ENCODE data around the gene ICA1L.

ICA1L gene

GRCh38 chr2:202760848-202761247 lies 110.7 kb downstream of the ICA1L start:
- H3K4me1 ChIP-seq (ENCODE audit: insufficient read depth, low read length, severe bottlenecking), result no peaks in the 10 kb centered on the region
- H3K36me3 ChIP-seq (ENCODE audit: insufficient read depth, low read length), result peaks cover 49% of the 10 kb centered on the region
- H3K79me2 ChIP-seq (ENCODE audit: insufficient read depth, low read length), result no peaks in the 10 kb centered on the region
- no peak overlapping the region for H3K27ac ChIP-seq (ENCODE audit: low read depth, low read length, poor library complexity, severe bottlenecking)
- no peak overlapping the region for H3K4me2 ChIP-seq (ENCODE audit: low read length)
- H3F3A ChIP-seq (ENCODE audit: insufficient read depth, low read length), result no peaks in the 10 kb centered on the region
- no peaks in the 10 kb centered on the region for H4K20me1 ChIP-seq (ENCODE audit: insufficient read depth, low read length)
- no peak overlapping the region for H3K4me3 ChIP-seq (ENCODE audit: low read depth, low read length, poor library complexity, severe bottlenecking)
- no peaks in the 10 kb centered on the region for H3K27me3 ChIP-seq (ENCODE audit: insufficient read depth, low read length)
- H3K9ac ChIP-seq (ENCODE audit: low read length), result no peak overlapping the region
- H3K9me3 ChIP-seq (ENCODE audit: low read length), result no peaks in the 10 kb centered on the region
- no peak for TF ChIP-seq EZH2 (IDR thresholded peaks at IDR 0.05; ENCODE audit: borderline replicate concordance, low read length)
- TF ChIP-seq, protein P1, sequence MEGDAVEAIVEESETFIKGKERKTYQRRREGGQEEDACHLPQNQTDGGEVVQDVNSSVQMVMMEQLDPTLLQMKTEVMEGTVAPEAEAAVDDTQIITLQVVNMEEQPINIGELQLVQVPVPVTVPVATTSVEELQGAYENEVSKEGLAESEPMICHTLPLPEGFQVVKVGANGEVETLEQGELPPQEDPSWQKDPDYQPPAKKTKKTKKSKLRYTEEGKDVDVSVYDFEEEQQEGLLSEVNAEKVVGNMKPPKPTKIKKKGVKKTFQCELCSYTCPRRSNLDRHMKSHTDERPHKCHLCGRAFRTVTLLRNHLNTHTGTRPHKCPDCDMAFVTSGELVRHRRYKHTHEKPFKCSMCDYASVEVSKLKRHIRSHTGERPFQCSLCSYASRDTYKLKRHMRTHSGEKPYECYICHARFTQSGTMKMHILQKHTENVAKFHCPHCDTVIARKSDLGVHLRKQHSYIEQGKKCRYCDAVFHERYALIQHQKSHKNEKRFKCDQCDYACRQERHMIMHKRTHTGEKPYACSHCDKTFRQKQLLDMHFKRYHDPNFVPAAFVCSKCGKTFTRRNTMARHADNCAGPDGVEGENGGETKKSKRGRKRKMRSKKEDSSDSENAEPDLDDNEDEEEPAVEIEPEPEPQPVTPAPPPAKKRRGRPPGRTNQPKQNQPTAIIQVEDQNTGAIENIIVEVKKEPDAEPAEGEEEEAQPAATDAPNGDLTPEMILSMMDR (IDR thresholded peaks at IDR 0.05; ENCODE audit: low read length), result no peak
- H3K9me2 ChIP-seq (ENCODE audit: low read depth, low read length), result no peaks in the 10 kb centered on the region
- no peak overlapping the region for H2AFZ ChIP-seq (ENCODE audit: low read length)

GRCh38 chr2:202758604-202759003 lies 113.0 kb downstream of the ICA1L start:
- Histone ChIP-seq H3K27me3 (ENCODE audit: insufficient read depth, low read length) (no peaks in the 10 kb centered on the region), H3K4me2 (ENCODE audit: low read length) (no peak overlapping the region), H4K20me1 (ENCODE audit: insufficient read depth, low read length) (no peaks in the 10 kb centered on the region), H3K27ac (ENCODE audit: low read depth, low read length, poor library complexity, severe bottlenecking) (no peak overlapping the region), H3K36me3 (ENCODE audit: insufficient read depth, low read length) (peaks cover 43% of the 10 kb centered on the region), H3F3A (ENCODE audit: insufficient read depth, low read length) (no peaks in the 10 kb centered on the region), H3K4me3 (ENCODE audit: low read depth, low read length, poor library complexity, severe bottlenecking) (no peak overlapping the region), H3K79me2 (ENCODE audit: insufficient read depth, low read length) (no peaks in the 10 kb centered on the region), H3K9me2 (ENCODE audit: low read depth, low read length) (no peaks in the 10 kb centered on the region), H3K9me3 (ENCODE audit: low read length) (no peaks in the 10 kb centered on the region), H2AFZ (ENCODE audit: low read length) (no peak overlapping the region), H3K9ac (ENCODE audit: low read length) (no peak overlapping the region), H3K4me1 (ENCODE audit: insufficient read depth, low read length, severe bottlenecking) (no peaks in the 10 kb centered on the region)
- no peak for TF ChIP-seq EZH2 (IDR thresholded peaks at IDR 0.05; ENCODE audit: borderline replicate concordance, low read length)
- TF ChIP-seq, protein P1 (IDR thresholded peaks at IDR 0.05; ENCODE audit: low read length), result no peak

DNA sequence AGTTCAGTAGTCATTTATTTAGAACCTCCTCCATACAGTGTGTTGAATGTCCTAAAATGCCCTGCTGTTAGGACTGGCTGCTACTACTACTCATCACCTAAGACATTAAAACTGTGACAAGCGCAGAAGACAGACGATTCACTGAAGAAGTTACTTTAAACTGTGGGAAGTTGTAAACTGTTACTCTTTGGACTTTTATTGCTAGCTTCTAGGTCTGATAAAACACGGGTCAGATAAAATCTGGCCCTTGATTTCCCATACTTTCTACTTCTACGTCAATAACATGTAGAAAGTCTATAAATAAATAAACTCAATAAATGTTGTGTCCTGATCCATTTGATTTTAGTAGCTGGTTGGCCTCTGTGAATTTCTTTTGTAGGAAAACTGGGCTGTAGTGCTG lies 113.4 kb downstream of the ICA1L start:
- peaks cover 43% of the 10 kb centered on the region for H3K36me3 ChIP-seq (ENCODE audit: insufficient read depth, low read length)
- H2AFZ ChIP-seq (ENCODE audit: low read length), result no peak overlapping the region
- H3K4me2 ChIP-seq (ENCODE audit: low read length), result no peak overlapping the region
- no peaks in the 10 kb centered on the region for H4K20me1 ChIP-seq (ENCODE audit: insufficient read depth, low read length)
- no peaks in the 10 kb centered on the region for H3K9me3 ChIP-seq (ENCODE audit: low read length)
- H3K79me2 ChIP-seq (ENCODE audit: insufficient read depth, low read length), result no peaks in the 10 kb centered on the region
- H3K4me1 ChIP-seq (ENCODE audit: insufficient read depth, low read length, severe bottlenecking), result no peaks in the 10 kb centered on the region
- no peak overlapping the region for H3K9ac ChIP-seq (ENCODE audit: low read length)
- no peak overlapping the region for H3K4me3 ChIP-seq (ENCODE audit: low read depth, low read length, poor library complexity, severe bottlenecking)
- no peaks in the 10 kb centered on the region for H3K9me2 ChIP-seq (ENCODE audit: low read depth, low read length)
- TF ChIP-seq, protein P1 (IDR thresholded peaks at IDR 0.05; ENCODE audit: low read length), result no peak
- no peak for TF ChIP-seq EZH2 (IDR thresholded peaks at IDR 0.05; ENCODE audit: borderline replicate concordance, low read length)
- no peak overlapping the region for H3K27ac ChIP-seq (ENCODE audit: low read depth, low read length, poor library complexity, severe bottlenecking)
- H3F3A ChIP-seq (ENCODE audit: insufficient read depth, low read length), result no peaks in the 10 kb centered on the region
- H3K27me3 ChIP-seq (ENCODE audit: insufficient read depth, low read length), result no peaks in the 10 kb centered on the region
